Smooth muscle cell of the brain vasculature (primary cell): ENCODE data around the gene RPA3.
"Not testable (repeated sequence)": the region's sequence is repeated elsewhere in the genome, so short reads cannot be mapped to it uniquely, and the experiment has no call there.

Source experiments
- DNase-seq: peaks from one replicate; pipeline ENCODE4 v3.0.0-alpha.2; 2012; ENCODE audit warnings: low read depth, low spot score

Gene RPA3

DNA sequence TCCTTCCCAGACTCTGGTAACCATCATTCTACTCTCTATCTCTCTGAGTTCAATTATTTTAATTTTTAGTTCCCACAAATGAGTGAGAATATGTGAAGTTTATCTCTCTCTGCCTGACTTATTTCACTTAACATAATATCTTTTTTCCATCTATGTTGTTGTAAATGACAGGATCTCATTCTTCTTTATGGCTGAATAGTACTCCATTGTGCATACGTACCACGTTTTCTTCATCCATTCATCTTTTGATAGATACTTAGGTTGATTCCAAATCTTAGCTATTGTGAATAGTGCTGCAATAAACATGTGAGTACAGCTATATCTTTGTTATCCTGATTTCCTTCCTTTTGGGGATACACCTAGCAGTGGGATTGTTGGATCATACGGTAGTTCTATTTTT is 23.9 kb downstream of the RPA3 start:
- no peak for DNase-seq

DNA sequence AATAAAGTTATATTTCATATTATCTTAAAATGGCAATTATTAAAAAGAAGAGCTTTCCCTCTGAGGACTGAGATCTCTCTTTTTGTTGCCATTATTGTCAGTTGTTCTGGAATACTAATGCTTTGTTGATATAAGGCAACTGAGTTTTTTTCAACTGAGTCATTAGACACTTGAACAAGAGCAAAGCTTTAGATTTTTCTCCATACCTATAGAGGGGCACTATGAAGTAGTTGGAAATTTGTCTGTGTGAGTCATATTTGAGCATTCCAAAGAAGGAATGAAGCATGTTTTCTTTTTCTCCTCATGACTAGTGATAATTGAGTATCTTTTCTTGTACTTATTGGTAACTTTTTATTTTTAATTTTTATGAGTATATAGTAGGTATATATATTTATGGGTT is 24.5 kb downstream of the RPA3 start:
- peak; percentile 31 for DNase-seq

DNA sequence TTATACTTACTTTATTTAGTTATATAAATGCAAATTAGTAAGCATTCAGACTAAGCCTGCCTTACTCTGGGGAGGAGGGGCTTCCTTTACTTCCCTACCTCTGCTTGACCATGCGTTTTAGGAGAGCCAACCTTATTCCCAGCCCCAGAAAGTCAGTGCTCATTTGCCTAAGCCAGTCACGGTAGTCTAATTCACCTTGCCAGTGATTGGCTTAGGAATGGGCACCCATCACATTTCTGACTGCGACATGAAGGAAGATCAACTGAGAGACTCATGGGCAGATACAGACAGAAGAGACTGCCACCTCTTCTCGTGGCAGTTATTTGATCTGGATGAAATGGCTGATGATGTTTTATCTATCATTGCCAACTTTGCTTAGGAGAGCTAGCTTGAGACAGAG is 29.5 kb downstream of the RPA3 start:
- no peak for DNase-seq

DNA sequence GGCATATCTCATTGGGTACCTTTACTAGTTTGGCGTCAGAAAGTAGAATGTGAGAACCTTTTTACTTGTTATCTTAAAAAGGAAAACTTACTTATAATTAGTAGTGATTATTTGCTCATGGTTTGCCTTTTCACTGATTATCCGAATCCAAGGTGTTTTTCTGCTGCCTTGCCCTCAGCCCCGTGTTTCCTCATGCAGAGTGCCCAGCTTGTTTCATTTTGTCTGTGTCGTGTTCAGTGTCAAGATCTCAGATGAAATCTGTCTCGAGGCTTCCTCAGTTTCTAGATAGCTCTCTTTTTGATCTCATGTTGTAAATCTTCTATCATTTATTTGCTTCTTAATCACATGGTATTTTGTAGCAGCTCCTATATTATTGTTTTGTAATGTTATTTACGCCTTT is 30.1 kb downstream of the RPA3 start:
- no peak for DNase-seq

DNA sequence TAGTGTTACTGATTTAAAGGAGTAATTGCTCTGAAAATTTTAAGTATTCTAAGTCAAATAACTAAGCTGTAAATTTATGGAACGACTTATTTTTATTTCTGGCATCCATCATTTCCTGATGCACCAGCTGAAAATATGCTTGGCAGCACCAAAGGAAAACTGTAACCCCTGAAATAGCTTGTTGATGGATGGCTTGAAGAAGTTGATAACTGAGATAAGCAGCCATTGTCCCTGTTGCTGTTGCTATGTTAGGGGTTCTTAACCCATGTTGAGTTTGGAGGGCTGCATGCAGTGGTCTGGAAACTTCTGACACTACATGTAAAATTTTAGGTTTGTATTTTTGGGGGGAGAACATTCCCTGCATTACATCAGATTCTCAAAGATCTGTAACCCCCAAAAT is 30.6 kb downstream of the RPA3 start:
- DNase-seq, result no peak

DNA sequence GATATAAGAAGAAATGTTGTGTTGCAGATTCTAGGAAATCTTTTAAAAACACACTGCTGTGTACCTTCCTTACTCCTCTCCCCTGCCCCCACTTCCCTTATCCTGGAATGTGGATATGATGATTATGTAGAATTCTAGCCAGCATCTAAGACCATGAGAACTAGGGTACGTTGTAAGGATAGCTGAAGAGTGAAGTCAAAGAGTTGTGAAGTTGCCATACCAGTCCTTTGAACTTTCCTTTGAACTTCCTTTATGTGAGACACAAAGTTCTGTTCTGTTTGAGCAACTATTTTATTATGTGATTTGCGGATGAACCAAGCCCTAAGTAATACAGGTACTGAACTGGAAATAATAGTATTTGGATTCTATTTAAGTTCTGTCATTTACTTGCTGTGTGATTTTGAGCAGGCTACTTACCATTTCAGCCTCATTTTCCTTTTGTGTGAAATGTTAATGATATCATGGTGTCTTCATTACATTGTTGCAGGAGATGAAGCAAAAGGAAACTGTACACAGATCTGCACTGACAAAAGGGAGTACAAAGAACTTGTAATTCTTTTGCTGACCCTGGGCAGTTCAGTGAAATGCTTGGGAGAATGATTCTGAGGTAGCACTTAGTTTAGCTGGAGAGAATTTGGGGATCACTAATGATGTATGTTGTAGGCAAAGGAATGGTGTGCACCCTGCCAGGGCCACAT is 31.4 kb downstream of the RPA3 start:
- DNase-seq, result no peak

DNA sequence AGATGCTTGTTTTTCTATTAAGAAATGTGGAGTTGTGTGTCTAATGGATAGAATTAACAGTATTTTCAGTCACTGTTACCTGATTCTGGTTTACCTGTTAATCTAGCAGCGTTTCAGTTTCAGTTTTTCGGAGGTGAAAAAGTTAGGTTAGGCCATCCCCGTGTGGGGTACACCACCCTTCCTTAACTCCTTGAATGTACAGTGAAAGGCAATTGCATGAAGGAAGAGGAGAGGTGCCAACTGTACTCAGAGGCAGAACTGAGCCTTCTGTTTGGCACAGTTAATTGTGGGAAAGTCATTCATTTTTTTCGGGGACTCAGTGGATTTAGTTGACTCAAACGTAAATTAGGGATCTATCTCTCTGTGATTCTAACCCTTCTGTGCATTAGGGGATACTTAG is 35.5 kb downstream of the RPA3 start:
- DNase-seq, result no peak

DNA sequence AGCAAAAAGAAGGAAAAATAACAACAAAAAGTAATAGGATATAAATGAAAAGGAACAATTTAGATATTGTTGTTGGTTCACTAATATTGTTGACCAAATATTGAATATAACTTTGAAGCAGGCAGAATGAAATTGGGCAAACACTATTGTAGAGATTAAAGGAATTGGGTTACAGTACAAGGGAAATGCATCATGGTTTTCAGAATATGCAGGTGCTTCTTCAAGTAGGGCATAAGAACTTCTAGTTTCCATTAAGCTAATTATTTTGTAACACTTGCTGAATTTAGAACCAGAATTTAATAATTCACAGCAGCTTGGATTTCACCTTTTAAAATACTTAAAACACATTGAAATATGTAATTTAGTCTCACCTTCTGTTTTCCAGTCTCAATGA is 36.5 kb downstream of the RPA3 start:
- no peak for DNase-seq

DNA sequence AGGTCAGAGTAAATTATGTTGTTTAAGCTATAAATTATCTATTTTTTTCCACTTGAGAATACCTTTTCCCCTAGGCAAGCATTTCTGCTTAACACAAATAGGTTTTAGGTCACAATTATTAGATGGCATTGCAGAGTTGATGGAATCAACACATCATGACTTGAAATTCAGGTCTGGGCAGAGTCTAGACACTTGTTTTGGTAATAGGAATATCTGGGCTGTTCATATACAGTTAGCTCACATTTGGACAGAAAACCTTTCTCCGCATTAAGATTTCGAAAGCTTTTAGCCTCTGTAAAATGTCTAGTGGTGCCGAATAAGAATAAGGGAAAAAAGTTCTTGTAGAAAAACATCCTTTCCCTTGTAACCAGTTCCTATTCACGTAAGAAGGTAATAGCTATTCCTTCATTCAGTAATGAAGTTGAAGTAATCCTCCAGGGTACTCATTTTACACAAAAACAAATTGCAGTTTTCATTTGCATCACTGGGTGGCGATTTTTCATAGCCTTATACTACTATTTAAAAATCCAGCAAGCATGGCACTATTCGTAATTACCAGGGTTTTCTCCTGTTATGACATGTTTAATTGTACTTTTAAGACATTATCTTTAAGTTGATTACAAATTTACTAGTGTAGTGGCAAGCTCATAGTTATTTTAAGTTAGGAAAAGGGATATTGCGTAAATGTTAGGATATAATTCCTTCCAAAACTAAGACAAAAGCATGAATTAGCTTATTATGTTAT is 37.0 kb downstream of the RPA3 start:
- DNase-seq, result peak; percentile 61

DNA sequence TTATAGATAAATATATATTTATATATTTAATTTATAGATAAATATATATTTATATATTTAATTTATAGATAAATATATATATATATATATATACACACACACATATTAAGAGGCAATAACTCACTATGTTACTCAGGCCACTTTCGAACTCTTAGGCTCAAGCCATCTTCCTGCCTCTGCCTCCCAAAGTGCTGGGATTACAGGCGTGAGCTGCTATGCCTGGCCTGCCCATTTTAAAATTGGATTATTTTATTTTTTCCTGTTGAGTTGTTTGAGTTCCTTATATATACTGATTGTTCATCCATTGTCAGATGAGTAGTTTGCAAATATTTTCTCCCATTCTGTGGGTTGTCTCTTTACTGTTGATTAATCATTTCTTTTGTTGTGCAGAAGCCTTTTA is 38.8 kb downstream of the RPA3 start:
- DNase-seq, result not testable (repeated sequence)

DNA sequence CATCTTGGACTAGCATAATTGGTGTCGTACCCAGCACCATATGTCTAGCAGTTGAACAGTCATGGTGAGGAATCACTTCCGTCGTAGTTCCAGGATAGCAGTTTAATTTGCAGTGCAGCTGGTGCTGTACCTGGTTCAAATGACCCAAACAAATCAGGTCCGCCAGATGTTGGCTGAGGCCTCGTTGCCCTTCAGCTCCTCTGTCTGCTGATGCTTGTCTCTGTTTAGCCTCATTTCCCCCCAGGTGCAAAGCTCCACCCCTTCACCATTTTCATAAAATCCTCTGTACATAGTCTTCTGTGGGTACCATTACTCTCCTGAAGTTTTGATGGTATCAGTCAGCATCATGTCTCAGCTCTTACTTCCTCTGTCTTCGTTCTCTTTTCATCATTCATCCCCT is 42.7 kb downstream of the RPA3 start:
- no peak for DNase-seq

DNA sequence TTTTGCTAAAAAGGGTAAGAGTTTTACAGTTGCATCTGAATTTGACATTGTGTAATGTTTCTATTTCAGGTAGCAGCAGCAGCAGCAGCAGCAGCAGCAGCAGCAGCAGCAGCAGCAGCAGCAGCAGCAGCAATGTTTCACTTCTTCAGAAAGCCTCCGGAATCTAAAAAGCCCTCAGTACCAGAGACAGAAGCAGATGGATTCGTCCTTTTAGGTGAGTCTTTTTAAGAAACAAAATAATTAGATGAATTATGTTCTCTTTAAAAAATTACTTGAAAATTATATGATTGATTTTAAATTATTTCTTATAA is 45.2 kb downstream of the RPA3 start:
- DNase-seq, result no peak

DNA sequence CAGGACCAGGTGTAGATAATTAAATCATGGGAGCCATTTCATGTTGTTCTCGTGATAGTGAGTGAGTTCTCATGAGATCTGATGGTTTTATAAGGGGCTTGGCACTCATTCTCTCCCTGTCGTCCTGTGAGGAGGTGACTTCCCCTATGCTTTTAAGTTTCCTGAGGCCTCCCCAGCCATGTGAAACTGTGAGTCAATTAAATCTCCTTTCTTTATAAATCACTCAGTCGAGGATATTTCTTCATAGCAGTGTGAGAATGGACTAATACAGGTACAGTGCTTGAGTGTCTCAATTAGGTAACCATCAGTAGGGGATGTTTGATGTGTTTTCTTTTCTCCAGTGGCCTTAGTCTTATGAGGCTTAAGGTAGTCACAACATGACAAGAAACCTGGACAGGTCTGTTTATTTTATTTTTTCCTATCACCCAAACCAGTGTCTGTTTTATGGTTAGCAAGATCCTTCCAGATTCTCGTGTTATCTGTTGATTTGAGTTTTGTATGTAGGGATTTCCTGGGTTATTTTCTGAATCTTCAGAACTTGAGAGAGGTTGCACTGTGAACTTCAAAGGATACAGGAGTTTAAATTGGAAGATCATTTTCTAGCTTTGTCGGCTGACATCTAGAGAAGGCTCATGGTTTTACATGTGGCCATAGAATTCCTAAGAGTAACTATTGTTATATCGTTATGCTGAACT is 45.7 kb downstream of the RPA3 start:
- no peak for DNase-seq

DNA sequence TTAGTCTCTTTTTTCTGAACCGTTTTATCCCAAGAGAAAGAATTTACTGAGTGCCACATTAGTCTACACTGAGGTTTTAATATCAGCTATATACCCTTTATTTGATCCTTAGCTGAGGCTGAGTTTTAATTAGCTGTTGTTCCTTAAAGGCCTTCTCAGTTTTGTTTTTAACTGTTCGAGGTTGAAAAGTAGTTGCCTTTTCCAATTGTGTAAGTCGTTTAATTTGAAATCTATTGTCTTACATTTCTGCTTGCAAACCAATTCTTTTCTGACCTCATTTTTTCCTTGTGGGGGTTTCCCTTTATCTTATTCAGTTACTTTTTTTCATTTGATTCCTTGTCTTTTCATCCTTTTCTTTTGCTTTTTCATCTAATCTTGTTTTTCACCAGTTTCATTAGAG is 47.0 kb downstream of the RPA3 start:
- no peak for DNase-seq

DNA sequence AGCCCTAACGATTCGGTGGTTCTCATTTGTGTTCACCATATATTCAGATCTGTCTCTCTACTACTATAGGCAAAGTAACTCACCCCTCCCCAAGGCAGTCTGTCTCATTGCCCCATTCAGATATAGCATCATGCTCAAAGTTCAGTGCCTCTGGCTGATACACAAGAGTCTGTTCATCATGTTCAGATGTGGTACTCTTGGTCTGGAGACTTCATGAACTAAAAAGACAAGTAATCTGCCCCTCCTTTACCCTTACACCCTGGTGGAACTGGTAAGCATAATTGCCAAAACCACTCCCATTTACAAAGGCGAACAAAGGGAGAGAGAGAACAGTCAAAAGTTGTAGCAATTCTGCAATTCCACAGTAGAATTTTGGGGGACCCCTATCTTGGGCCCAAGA is 47.9 kb downstream of the RPA3 start:
- DNase-seq, result no peak

DNA sequence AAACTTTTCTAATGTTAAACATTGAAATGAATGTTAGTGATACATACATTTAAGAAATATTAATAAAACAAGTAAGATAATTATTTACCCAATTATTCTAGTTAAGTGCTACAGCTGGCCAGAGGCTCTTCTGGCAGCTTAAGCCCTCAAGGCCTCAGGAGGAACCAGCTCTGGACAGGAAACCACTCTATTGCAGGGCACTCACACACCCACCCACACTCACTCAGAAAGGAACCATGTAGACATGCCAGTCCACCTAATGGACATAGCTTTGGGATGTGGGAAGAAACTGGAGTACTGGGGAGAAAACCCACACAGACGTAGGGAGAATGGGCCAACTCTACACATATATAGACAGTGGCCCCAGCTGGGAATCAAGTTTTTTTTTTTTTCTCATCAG is 49.7 kb downstream of the RPA3 start:
- no peak for DNase-seq

DNA sequence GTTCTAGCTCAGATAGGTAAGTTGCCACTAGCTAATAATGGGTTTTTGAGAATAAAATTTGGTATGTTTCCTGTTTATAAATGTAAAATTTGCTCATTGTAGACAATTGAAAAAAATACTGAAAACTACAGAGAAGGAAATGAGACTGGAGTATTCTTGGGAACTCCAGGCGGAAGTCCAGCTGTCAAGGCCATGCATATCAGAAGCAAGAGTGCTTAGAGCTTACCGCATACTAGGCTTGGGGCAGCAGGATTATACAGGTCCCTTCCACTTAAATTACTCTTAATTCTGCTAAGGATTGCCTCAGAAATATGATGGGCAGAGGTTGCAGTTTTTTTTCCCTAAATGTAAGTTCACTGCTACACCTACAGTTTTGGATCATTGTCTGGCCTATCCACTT is 51.2 kb downstream of the RPA3 start:
- no peak for DNase-seq

DNA sequence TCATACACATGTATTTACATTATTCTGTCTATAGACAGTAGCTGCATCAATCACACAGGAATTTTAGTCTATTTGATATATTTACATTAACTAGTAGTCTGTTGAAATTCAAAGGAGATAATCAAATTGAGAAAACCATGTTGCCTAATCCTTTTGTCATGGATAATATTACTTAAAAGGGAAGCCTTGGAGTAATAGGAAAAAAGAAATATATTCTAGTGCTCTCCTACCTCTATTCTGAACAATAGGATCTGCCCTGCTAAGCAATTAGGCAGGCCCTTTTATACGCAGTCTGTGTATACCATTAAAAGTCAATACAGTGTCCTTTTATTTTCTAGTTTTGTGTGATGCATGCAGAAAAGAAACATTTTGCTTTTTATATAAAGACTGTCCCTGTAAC is 53.4 kb downstream of the RPA3 start:
- DNase-seq, result no peak

DNA sequence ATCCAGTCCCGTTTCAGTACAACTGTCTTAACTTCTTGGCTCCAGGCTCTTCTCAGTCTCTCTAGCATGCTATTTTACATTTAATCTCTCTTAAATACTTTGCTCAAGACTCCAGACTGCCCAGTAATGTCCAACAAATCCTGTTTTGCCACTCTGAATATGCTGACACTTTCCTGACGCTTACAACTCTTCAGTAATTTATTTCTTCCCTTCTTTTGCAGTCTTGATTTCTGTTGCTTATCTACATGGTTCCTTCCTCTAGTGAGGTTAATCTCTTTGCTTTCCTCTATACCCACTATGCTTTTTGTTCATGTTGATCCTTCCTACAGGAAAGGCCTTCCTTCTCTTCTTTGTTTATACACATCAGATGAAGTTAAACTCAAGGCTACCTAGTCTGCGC is 54.1 kb downstream of the RPA3 start:
- no peak for DNase-seq

DNA sequence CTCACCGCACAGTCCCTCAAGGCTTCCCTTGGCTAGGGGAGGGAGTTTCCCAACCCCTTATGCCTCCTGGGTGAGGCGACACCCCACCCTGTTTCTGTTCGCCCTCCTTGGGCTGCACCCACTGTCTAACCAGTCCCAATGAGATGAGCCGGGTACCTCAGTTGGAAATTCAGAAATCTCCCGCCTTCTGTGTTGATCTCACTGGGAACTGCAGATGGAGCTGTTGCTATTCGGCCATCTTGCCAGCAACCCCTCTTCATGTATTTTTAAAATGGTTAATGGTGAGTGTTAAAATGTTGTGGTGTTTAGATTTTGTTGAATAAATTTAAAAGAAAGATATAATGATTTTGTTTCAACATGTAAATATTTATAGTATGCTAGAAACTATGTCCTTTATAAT is 55.9 kb downstream of the RPA3 start:
- DNase-seq, result no peak

DNA sequence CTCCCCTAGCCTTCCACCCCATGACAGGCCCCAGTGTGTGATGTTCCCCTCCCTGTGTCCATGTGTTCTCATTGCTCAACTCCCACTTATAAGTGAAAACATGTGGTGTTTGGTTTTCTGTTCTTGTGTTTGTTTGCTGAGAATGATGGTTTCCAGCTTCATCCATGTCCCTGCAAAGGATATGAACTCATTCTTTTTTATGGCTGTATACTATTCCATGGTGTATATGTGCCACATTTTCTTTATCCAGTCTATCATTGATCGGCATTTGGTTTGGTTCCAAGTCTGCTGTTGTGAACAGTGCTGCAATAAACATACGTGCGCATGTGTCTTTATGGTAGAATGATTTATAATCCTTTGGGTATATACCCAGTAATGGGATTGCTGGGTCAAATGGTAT is 61.9 kb downstream of the RPA3 start:
- DNase-seq, result not testable (repeated sequence)

DNA sequence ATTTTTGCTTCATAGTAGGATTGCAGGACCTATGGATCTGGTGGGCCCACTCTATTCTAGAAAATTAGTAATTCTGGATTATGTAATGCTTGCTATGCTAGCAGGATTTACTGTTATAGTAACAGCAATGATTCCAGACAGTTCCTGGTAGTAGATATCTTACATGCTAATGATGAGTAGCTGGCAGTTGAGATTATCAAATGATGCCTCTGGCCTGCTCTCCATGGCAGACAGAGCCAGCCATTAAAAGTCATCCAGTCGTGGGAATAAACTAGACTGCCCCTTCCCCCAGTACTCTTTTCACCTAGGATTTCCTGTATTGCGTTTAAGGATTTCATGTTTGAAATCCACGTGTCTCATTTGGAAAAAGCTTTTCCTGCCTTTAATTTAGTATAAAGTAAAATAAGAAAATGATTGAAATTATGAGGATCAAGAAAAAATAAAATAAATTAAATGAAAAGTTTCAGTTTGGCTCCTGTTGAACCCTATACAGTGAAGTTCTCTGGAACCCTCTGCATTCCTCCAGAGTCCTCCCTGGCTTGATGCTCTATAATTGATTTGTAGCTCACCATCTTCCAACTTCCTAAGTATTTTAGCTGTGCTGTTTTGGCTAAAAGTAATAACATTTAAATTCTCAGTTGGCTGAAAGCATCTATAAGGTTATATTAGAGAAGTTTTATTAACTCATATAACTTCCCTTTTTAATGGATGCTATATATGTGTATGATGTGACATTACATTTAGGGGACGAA is 63.3 kb downstream of the RPA3 start:
- DNase-seq, result no peak
